Measurements from ENCODE around the gene MELTF.

DNA sequence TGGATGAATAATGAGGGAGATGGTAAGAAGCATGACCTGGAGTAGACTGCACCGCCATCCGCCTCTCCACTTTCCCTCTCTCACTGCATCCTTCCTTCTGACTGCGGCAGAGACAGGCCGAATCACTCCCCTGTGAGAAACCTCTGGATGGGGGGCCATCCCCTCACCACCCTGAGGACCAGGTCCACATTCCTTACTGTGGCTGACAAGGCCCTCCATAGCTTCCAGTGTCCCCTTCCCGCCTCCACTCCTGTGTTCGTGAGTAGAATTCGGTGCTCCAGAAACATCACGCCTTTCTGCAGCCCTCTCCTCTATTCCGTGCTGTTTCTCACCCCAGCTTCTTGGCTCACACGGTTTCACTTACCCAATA lies 63.8 kb downstream of the MELTF start:
- TF ChIP-seq, protein P1, sequence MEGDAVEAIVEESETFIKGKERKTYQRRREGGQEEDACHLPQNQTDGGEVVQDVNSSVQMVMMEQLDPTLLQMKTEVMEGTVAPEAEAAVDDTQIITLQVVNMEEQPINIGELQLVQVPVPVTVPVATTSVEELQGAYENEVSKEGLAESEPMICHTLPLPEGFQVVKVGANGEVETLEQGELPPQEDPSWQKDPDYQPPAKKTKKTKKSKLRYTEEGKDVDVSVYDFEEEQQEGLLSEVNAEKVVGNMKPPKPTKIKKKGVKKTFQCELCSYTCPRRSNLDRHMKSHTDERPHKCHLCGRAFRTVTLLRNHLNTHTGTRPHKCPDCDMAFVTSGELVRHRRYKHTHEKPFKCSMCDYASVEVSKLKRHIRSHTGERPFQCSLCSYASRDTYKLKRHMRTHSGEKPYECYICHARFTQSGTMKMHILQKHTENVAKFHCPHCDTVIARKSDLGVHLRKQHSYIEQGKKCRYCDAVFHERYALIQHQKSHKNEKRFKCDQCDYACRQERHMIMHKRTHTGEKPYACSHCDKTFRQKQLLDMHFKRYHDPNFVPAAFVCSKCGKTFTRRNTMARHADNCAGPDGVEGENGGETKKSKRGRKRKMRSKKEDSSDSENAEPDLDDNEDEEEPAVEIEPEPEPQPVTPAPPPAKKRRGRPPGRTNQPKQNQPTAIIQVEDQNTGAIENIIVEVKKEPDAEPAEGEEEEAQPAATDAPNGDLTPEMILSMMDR (IDR thresholded peaks at IDR 0.05; ENCODE audit: poor library complexity, severe bottlenecking) = no peak
- no peak for TF ChIP-seq POLR2AphosphoS5 (IDR thresholded peaks at IDR 0.05)
- TF ChIP-seq EZH2 (IDR thresholded peaks at IDR 0.05; ENCODE audit: borderline replicate concordance, insufficient read depth, low read length, poor library complexity, severe bottlenecking) = no peak
